SK-N-SH treated with all-trans-retinoic acid at 6 μM for 48 hours (cell line): ENCODE measurements around the gene ZNF664.

Source experiments
- ATAC-seq: fragments of 200-7000 bp; cut with Tn5 transposase; 3 replicates; pipeline ENCODE4 v1.9.1; 2020; ENCODE audit warnings: mild to moderate bottlenecking, moderate library complexity
- ARNTL ChIP-seq: fragments of 450-650 bp; formaldehyde crosslinking; IDR thresholded peaks from 2 replicates; pipeline ENCODE4 v1.5.0; 2020; ENCODE audit warnings: low read depth, mild to moderate bottlenecking, moderate library complexity, borderline replicate concordance
- BACH2 ChIP-seq: fragments of 250-450 bp; sonication (Bioruptor Pico); IDR thresholded peaks from 2 replicates; pipeline ENCODE4 v1.9.0; 2021; ENCODE audit warnings: mild to moderate bottlenecking, borderline replicate concordance
- CSDC2 ChIP-seq: fragments of 250-450 bp; sonication (Bioruptor Pico); IDR thresholded peaks from 2 replicates; pipeline ENCODE4 v1.5.0; 2020; ENCODE audit warnings: mild to moderate bottlenecking, moderate library complexity
- GLIS3 ChIP-seq: fragments of 250-450 bp; sonication (Bioruptor Pico); IDR thresholded peaks from 2 replicates; pipeline ENCODE4 v1.5.0; 2020; ENCODE audit warnings: mild to moderate bottlenecking, moderate library complexity
- ISL1 ChIP-seq: fragments of 250-450 bp; sonication (Bioruptor Pico); IDR thresholded peaks from 2 replicates; pipeline ENCODE4 v2.1.2; 2022; ENCODE audit warnings: mild to moderate bottlenecking, moderate library complexity
- OSR1 ChIP-seq: fragments of 250-450 bp; sonication (Bioruptor Pico); IDR thresholded peaks from 2 replicates; pipeline ENCODE4 v1.8.0; 2022; ENCODE audit warnings: moderate library complexity, mild to moderate bottlenecking, inconsistent platforms
- SNAI2 ChIP-seq: fragments of 250-450 bp; sonication (Bioruptor Pico); IDR thresholded peaks from 2 replicates; pipeline ENCODE4 v1.5.0; 2020; ENCODE audit warnings: mild to moderate bottlenecking, moderate library complexity
- TCF4 ChIP-seq: fragments of 250-450 bp; sonication (Bioruptor Pico); IDR thresholded peaks from 2 replicates; pipeline ENCODE4 v1.8.0; 2021; ENCODE audit warnings: mild to moderate bottlenecking, moderate library complexity, borderline replicate concordance
- TOX ChIP-seq: fragments of 250-450 bp; sonication (Bioruptor Pico); IDR thresholded peaks from 2 replicates; pipeline ENCODE4 v1.8.0; 2021; ENCODE audit warnings: mild to moderate bottlenecking, moderate library complexity, borderline replicate concordance
- ZC3H10 ChIP-seq: fragments of 250-450 bp; sonication (Bioruptor Pico); IDR thresholded peaks from 2 replicates; pipeline ENCODE4 v1.5.1; 2021; ENCODE audit warnings: mild to moderate bottlenecking, moderate library complexity
- ZFP3 ChIP-seq: fragments of 250-450 bp; sonication (Bioruptor Pico); IDR thresholded peaks from 2 replicates; pipeline ENCODE4 v1.5.0; 2020; ENCODE audit warnings: mild to moderate bottlenecking, moderate library complexity
- ZNF565 ChIP-seq: fragments of 450-650 bp; formaldehyde crosslinking; conservative IDR thresholded peaks from 2 replicates; pipeline ENCODE4 v1.5.0; 2020; ENCODE audit warnings: low read depth, mild to moderate bottlenecking, moderate library complexity
- ZNF70 ChIP-seq: fragments of 450-650 bp; formaldehyde crosslinking; IDR thresholded peaks from 2 replicates; pipeline ENCODE4 v1.5.0; 2020; ENCODE audit warnings: mild to moderate bottlenecking, moderate library complexity
- ZNF8 ChIP-seq: fragments of 450-650 bp; formaldehyde crosslinking; IDR thresholded peaks from 2 replicates; pipeline ENCODE4 v1.5.0; 2020; ENCODE audit warnings: mild to moderate bottlenecking, moderate library complexity
- TF ChIP-seq, protein P1 (sequence below): fragments of 250-450 bp; sonication (Bioruptor Pico); IDR thresholded peaks from 2 replicates; pipeline ENCODE4 v1.5.1; 2020; ENCODE audit warnings: low read depth, mild to moderate bottlenecking, moderate library complexity
- TF ChIP-seq, protein P2 (sequence below): fragments of 250-450 bp; sonication (Bioruptor Pico); IDR thresholded peaks from 2 replicates; pipeline ENCODE4 v1.8.0; 2020; ENCODE audit warnings: mild to moderate bottlenecking, moderate library complexity, borderline replicate concordance
- TF ChIP-seq, protein P3 (sequence below): fragments of 250-450 bp; sonication (Bioruptor Pico); IDR thresholded peaks from 2 replicates; pipeline ENCODE4 v1.5.0; 2020; ENCODE audit warnings: mild to moderate bottlenecking, moderate library complexity
- TF ChIP-seq, protein P4 (sequence below): fragments of 250-450 bp; sonication (Bioruptor Pico); IDR thresholded peaks from 2 replicates; pipeline ENCODE4 v1.8.0; 2021; ENCODE audit warnings: low read depth, mild to moderate bottlenecking, moderate library complexity, borderline replicate concordance
- TF ChIP-seq, protein P5 (sequence below): fragments of 250-450 bp; sonication (Bioruptor Pico); IDR thresholded peaks from 2 replicates; pipeline ENCODE4 v1.5.1; 2021; ENCODE audit warnings: mild to moderate bottlenecking, moderate library complexity

ZNF664 gene

DNA sequence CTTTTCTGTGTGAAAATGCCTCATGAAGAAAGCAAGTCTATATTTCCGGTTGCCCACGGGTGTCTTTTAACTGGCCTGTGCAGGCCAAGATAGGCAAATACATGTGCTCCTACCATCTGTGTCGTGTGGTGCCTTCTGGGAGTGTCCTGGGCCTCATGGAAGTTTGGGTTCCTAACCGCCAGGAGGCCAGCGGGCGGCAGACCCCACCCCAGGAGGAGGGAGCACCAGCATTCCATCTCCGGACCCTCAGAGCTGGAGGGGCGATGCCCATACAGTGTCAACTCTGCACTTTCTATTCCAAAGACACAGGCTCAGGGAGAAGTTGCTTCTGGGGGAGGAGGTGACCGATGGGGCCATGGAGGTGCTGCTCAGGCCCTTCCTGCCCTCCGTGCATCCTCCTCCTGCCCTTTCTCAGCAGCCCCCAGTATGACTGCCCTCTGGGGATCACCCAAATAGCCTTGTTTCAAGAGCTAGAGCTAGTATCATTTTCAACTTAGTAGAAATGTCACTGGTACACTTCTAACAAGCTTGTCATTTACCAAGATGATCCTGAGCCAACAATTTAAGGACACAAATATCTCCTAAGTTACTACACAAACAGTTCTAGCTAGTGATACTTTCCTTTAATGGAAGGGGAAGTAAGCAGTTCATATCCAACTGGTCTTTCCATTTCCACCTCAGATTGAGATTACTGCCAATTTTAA lies 18.2 kb upstream of the ZNF664 start (continued):
- TF ChIP-seq, protein P1, sequence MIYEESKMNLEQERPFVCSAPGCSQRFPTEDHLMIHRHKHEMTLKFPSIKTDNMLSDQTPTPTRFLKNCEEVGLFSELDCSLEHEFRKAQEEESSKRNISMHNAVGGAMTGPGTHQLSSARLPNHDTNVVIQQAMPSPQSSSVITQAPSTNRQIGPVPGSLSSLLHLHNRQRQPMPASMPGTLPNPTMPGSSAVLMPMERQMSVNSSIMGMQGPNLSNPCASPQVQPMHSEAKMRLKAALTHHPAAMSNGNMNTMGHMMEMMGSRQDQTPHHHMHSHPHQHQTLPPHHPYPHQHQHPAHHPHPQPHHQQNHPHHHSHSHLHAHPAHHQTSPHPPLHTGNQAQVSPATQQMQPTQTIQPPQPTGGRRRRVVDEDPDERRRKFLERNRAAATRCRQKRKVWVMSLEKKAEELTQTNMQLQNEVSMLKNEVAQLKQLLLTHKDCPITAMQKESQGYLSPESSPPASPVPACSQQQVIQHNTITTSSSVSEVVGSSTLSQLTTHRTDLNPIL: no peak
- no peak for TF ChIP-seq CSDC2 (CRISPR knock-in tag)
- TF ChIP-seq, all 23 proteins: peak for 0

DNA sequence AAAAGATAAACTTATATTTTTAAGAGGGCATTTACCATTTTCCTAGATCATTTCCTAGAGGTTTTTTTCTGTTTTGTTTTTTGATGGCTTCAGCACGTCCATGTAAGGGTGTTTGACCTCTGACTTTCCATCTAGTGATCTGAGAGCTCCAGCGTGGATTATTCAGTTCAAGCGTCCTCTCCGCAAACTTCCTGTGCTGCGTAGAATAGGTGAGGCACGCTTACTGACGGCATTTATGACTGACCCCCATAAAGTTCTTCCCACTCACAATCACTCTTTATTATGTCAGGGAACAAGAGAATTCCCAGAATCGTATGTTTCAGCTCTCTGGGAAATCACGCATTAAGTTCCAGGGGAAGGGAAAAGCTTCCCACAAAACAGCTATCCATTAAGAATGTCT lies 16.8 kb upstream of the ZNF664 start:
- ATAC-seq: no peak

DNA sequence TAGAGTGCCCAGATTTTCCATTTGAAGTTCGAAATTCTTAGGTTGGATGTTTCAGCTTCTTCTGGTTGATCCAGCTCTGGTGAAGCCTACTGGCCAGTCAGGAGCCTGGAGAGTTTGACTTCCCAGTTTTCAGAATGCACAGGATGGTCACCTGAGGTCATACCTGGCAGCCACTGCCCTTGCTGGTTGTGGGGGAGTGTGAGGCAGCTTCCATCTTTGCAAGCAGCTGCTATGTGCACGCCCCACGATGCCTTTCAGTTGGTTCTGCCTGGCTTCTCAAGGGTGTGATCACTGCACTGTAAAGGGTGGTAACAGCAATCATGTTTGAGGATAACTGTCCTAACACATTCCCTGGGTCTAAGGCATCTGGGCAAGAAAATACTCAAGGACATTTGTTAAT lies 15.8 kb upstream of the ZNF664 start:
- TF ChIP-seq, protein P2, sequence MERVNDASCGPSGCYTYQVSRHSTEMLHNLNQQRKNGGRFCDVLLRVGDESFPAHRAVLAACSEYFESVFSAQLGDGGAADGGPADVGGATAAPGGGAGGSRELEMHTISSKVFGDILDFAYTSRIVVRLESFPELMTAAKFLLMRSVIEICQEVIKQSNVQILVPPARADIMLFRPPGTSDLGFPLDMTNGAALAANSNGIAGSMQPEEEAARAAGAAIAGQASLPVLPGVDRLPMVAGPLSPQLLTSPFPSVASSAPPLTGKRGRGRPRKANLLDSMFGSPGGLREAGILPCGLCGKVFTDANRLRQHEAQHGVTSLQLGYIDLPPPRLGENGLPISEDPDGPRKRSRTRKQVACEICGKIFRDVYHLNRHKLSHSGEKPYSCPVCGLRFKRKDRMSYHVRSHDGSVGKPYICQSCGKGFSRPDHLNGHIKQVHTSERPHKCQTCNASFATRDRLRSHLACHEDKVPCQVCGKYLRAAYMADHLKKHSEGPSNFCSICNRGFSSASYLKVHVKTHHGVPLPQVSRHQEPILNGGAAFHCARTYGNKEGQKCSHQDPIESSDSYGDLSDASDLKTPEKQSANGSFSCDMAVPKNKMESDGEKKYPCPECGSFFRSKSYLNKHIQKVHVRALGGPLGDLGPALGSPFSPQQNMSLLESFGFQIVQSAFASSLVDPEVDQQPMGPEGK (CRISPR knock-in tag): no peak
- TF ChIP-seq ZNF70 (no peak), ZNF8 (no peak), BACH2 (CRISPR knock-in tag) (no peak), ZFP3 (CRISPR knock-in tag) (no peak), ARNTL (no peak), ISL1 (CRISPR knock-in tag) (no peak), ZNF565 (CRISPR knock-in tag) (no peak), CSDC2 (CRISPR knock-in tag) (no peak), TCF4 (no peak), GLIS3 (CRISPR knock-in tag) (no peak), SNAI2 (CRISPR knock-in tag) (no peak), OSR1 (CRISPR knock-in tag) (no peak), ZC3H10 (CRISPR knock-in tag) (no peak), TOX (CRISPR knock-in tag) (no peak)
- TF ChIP-seq, protein P3, sequence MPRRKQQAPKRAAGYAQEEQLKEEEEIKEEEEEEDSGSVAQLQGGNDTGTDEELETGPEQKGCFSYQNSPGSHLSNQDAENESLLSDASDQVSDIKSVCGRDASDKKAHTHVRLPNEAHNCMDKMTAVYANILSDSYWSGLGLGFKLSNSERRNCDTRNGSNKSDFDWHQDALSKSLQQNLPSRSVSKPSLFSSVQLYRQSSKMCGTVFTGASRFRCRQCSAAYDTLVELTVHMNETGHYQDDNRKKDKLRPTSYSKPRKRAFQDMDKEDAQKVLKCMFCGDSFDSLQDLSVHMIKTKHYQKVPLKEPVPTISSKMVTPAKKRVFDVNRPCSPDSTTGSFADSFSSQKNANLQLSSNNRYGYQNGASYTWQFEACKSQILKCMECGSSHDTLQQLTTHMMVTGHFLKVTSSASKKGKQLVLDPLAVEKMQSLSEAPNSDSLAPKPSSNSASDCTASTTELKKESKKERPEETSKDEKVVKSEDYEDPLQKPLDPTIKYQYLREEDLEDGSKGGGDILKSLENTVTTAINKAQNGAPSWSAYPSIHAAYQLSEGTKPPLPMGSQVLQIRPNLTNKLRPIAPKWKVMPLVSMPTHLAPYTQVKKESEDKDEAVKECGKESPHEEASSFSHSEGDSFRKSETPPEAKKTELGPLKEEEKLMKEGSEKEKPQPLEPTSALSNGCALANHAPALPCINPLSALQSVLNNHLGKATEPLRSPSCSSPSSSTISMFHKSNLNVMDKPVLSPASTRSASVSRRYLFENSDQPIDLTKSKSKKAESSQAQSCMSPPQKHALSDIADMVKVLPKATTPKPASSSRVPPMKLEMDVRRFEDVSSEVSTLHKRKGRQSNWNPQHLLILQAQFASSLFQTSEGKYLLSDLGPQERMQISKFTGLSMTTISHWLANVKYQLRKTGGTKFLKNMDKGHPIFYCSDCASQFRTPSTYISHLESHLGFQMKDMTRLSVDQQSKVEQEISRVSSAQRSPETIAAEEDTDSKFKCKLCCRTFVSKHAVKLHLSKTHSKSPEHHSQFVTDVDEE (CRISPR knock-in tag): no peak
- TF ChIP-seq, protein P1: no peak
- TF ChIP-seq, protein P4, sequence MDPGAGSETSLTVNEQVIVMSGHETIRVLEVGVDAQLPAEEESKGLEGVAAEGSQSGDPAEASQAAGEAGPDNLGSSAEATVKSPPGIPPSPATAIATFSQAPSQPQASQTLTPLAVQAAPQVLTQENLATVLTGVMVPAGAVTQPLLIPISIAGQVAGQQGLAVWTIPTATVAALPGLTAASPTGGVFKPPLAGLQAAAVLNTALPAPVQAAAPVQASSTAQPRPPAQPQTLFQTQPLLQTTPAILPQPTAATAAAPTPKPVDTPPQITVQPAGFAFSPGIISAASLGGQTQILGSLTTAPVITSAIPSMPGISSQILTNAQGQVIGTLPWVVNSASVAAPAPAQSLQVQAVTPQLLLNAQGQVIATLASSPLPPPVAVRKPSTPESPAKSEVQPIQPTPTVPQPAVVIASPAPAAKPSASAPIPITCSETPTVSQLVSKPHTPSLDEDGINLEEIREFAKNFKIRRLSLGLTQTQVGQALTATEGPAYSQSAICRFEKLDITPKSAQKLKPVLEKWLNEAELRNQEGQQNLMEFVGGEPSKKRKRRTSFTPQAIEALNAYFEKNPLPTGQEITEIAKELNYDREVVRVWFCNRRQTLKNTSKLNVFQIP (CRISPR knock-in tag): no peak
- TF ChIP-seq, protein P5, sequence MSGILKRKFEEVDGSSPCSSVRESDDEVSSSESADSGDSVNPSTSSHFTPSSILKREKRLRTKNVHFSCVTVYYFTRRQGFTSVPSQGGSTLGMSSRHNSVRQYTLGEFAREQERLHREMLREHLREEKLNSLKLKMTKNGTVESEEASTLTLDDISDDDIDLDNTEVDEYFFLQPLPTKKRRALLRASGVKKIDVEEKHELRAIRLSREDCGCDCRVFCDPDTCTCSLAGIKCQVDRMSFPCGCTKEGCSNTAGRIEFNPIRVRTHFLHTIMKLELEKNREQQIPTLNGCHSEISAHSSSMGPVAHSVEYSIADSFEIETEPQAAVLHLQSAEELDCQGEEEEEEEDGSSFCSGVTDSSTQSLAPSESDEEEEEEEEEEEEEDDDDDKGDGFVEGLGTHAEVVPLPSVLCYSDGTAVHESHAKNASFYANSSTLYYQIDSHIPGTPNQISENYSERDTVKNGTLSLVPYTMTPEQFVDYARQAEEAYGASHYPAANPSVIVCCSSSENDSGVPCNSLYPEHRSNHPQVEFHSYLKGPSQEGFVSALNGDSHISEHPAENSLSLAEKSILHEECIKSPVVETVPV (CRISPR knock-in tag): no peak

More for the DNA sequence above, 16.8 kb upstream of the ZNF664 start:
- TF ChIP-seq, protein P2 (CRISPR knock-in tag): no peak

More for the DNA sequence above, 15.8 kb upstream of the ZNF664 start:
- no peak for ATAC-seq
